B cell (primary cell): ENCODE measurements around the gene PMF1. TPM values are rescaled to one million over a fixed set of nuclear protein-coding genes. Genes with fewer than 3 reads are reported as not detected.

Experiments
- ATAC-seq: fragments of 200-7000 bp; cut with Tn5 transposase; one replicate; pipeline ENCODE4 v1.10.0; 2021; ENCODE audit warnings: low read depth, mild to moderate bottlenecking, moderate number of reproducible peaks, moderate library complexity
- CTCF ChIA-PET: fragments of 350-600 bp; sonication (Branson Sonifier 250); formaldehyde crosslinking; loops from one replicate; lab custom pipeline; 2021; ENCODE audit warnings: antibody characterized with exemption, inconsistent platforms; lab: Charles Lee
- POLR2A ChIA-PET: fragments of 350-600 bp; sonication (Branson Sonifier 250); formaldehyde crosslinking; loops from one replicate; lab custom pipeline; 2021; ENCODE audit warnings: antibody characterized with exemption; lab: Charles Lee
- DNase-seq: peaks from one replicate; pipeline ENCODE4 v3.0.0; 2013
- H2AFZ ChIP-seq: 2 replicates; pipeline ENCODE4 v1.6.1; 2012; ENCODE audit warnings: mild to moderate bottlenecking, low read depth, low read length; ENCODE audit not compliant: insufficient read depth, poor library complexity, severe bottlenecking
- H3K27ac ChIP-seq, 2 donors: 1 replicate in 1 of 2; 2 replicates in 1 of 2; pipeline ENCODE4 v1.5.1; 2012 to 2013; ENCODE audit warnings: low read length in 2 of 2, mild to moderate bottlenecking in 2 of 2, moderate library complexity in 1 of 2
- H3K27me3 ChIP-seq, 4 experiments: fragments of 200-600 bp in 1 of 4; sonication (generic) in 1 of 4; replicated peaks in 1 of 4; 1 replicate in 2 of 4; 2 replicates in 2 of 4; pipeline versions ENCODE4 v1.6.1 to v1.7.0; 2013 to 2016; ENCODE audit warnings: low read length in 3 of 4, mild to moderate bottlenecking in 2 of 4, mixed read lengths in 1 of 4, moderate library complexity in 1 of 4; ENCODE audit not compliant: insufficient read depth in 4 of 4, control insufficient read depth in 3 of 4; ENCODE audit errors: control extremely low read depth in 1 of 4
- H3K36me3 ChIP-seq, 2 experiments: replicated peaks in 1 of 2; 1 replicate in 1 of 2; 2 replicates in 1 of 2; pipeline versions ENCODE4 v1.6.1 to v1.7.1; 2013; ENCODE audit warnings: low read length in 1 of 2; ENCODE audit not compliant: insufficient read depth in 2 of 2, control insufficient read depth in 1 of 2; ENCODE audit errors: control extremely low read depth in 1 of 2, extremely low read depth in 1 of 2
- H3K4me1 ChIP-seq, 2 donors: fragments of 200-600 bp in 1 of 2; sonication (generic) in 1 of 2; 1 replicate in 1 of 2; 2 replicates in 1 of 2; pipeline versions ENCODE4 v1.5.1 to v1.6.1; 2013 to 2017; ENCODE audit warnings: low read length in 2 of 2; ENCODE audit not compliant: control insufficient read depth in 2 of 2, insufficient read depth in 2 of 2
- H3K4me2 ChIP-seq: replicated peaks from 2 replicates; pipeline ENCODE3; 2012; ENCODE audit warnings: mild to moderate bottlenecking, low read depth, low read length; ENCODE audit not compliant: poor library complexity, severe bottlenecking
- H3K4me3 ChIP-seq, 5 experiments: fragments of 200-600 bp in 1 of 5; sonication (generic) in 1 of 5; 1 replicate in 3 of 5; 2 replicates in 2 of 5; pipeline versions ENCODE4 v1.5.1 to v1.7.0; 2011 to 2016; ENCODE audit warnings: low read length in 4 of 5, mild to moderate bottlenecking in 4 of 5, low read depth in 2 of 5, control low read depth in 1 of 5, moderate library complexity in 1 of 5; ENCODE audit not compliant: insufficient read depth in 1 of 5; ENCODE audit errors: control extremely low read depth in 1 of 5, extremely low read depth in 1 of 5
- H3K79me2 ChIP-seq: fragments of 200-600 bp; sonication (generic); one replicate; pipeline ENCODE4 v1.6.0; 2016; ENCODE audit warnings: low read length; ENCODE audit not compliant: control insufficient read depth, insufficient read depth
- H3K9ac ChIP-seq: fragments of 200-600 bp; sonication (generic); 2 replicates; pipeline ENCODE4 v1.6.1; 2017; ENCODE audit warnings: mild to moderate bottlenecking, low read length, moderate library complexity
- H3K9me3 ChIP-seq, 3 donors: one replicate each; pipeline versions ENCODE4 v1.6.1 to v1.7.1; 2013; ENCODE audit warnings: low read length in 2 of 3; ENCODE audit not compliant: control insufficient read depth in 2 of 3, insufficient read depth in 1 of 3; ENCODE audit errors: control extremely low read depth in 1 of 3
- H4K20me1 ChIP-seq: 2 replicates; pipeline ENCODE4 v1.6.0; 2012; ENCODE audit warnings: mild to moderate bottlenecking, low read length; ENCODE audit not compliant: insufficient read depth, control insufficient read depth, poor library complexity, severe bottlenecking
- H3K27ac Mint-ChIP-seq: one replicate; pipeline ENCODE4 v1.8.0; 2021; ENCODE audit warnings: mixed read lengths
- H3K27me3 Mint-ChIP-seq: one replicate; pipeline ENCODE4 v1.8.0; 2021; ENCODE audit warnings: mixed read lengths
- H3K4me1 Mint-ChIP-seq: one replicate; pipeline ENCODE4 v1.8.0; 2021; ENCODE audit warnings: mixed read lengths
- H3K4me3 Mint-ChIP-seq: one replicate; pipeline ENCODE4 v1.8.0; 2021; ENCODE audit warnings: mixed read lengths
- H3K9me3 Mint-ChIP-seq: one replicate; pipeline ENCODE4 v1.8.0; 2022; ENCODE audit warnings: mixed read lengths; ENCODE audit not compliant: insufficient read depth
- EZH2 ChIP-seq: IDR thresholded peaks from 2 replicates; pipeline ENCODE4 v1.6.1; 2012; ENCODE audit warnings: borderline replicate concordance, low read depth, mild to moderate bottlenecking, moderate library complexity, low read length; ENCODE audit not compliant: insufficient read depth, poor library complexity, severe bottlenecking
- WGBS: methylation state at CpG from one replicate; pipeline ENCODE4 v1.1.5; 2013; ENCODE audit warnings: missing lambda C conversion rate; ENCODE audit not compliant: insufficient coverage; 5-methylcytosine and 5-hydroxymethylcytosine counted together
- intact Hi-C: fragments of 100-400 bp; cut with micrococcal nuclease; formaldehyde crosslinking; loops from one replicate; pipeline ENCODE4 v1.10.0; 2022
- polyA plus RNA-seq: library from polyadenylated mRNA; depleted of rRNA; stranded (reverse); fragments of >200 nt; gene quantifications from 2 replicates; pipeline ENCODE4 v1.2.3, GENCODE V29; 2012
- total RNA-seq, 2 donors: library from RNA; stranded (reverse); fragments of 120-200 nt in 1 of 2; gene quantifications; 1 replicate in 1 of 2; 2 replicates in 1 of 2; pipeline versions ENCODE4 v1.2.3 to v1.2.4, GENCODE V29; 2013 to 2022
- TF ChIP-seq, protein P1 (sequence below): fragments of 200-600 bp; IDR thresholded peaks from one replicate; pipeline ENCODE4 v1.8.0; 2022; ENCODE audit warnings: antibody characterized with exemption, mild to moderate bottlenecking

The PMF1 gene
- total and polyA plus RNA-seq, 2 donors (not counting 1 experiment from before 2014, with no cell fraction given), result 58.3 to 101 TPM

DNA sequence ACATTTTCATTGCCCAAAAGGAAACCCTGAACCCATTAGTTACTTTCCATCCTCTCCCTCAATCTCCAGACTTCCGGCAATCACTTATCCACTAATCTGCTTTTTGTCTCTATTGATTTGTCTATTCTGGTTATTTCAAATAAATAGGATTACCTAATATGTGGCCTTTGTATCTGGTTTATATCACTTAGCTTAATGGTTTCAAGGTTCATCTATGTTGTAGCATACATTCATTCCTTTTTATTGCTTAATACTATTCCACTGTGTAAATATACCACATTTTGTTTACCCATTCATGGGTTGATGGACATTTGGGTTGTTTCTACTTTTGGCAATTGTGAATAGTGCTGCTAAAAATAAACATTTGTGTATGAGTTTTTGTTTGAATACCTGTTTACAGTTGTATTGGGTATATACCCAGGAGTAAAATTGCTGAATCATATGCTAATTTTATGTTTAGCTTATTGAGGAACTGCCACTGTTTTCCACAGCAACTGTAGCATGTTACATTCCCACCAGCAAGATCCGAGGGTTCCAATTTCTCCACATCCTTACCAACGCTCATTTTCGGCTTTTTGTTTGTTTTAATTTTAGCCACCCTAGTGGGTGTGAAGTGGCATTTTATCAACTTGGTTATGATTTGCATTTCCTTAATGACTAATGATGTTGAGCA lies 21.4 kb upstream of the PMF1 start:
- Mint-ChIP-seq H3K27ac (no peak overlapping the region), H3K27me3 (no peaks in the 10 kb centered on the region), H3K4me1 (peaks cover 24% of the 10 kb centered on the region), H3K9me3 (peaks cover 3% of the 10 kb centered on the region), H3K4me3 (no peak overlapping the region)
- H3K36me3 ChIP-seq, result peaks cover 0 to 7% of the 10 kb centered on the region in 2 experiments
- ATAC-seq (no peak), DNase-seq (no peak)
- ChIA-PET CTCF (interaction anchor here (0.5 kb wide), 1 partner anchor 43 kb away, joined by 3 read pairs; no protein-coding TSS in a partner anchor), POLR2A (no interaction called here)
- H3K4me2 ChIP-seq, result no peak overlapping the region
- H3K9ac ChIP-seq, result no peak overlapping the region
- no CpG with 5 or more reads among the region's 4 CpGs for WGBS
- H3K4me3 ChIP-seq, result no peak overlapping the region
- peaks cover 0 to 4% (median under 1%) of the 10 kb centered on the region in 3 donors for H3K9me3 ChIP-seq
- H3K79me2 ChIP-seq, result peaks cover 25% of the 10 kb centered on the region
- peaks cover 10 to 14% of the 10 kb centered on the region in 2 donors for H3K4me1 ChIP-seq
- TF ChIP-seq EZH2, result no peak
- TF ChIP-seq, protein P1, sequence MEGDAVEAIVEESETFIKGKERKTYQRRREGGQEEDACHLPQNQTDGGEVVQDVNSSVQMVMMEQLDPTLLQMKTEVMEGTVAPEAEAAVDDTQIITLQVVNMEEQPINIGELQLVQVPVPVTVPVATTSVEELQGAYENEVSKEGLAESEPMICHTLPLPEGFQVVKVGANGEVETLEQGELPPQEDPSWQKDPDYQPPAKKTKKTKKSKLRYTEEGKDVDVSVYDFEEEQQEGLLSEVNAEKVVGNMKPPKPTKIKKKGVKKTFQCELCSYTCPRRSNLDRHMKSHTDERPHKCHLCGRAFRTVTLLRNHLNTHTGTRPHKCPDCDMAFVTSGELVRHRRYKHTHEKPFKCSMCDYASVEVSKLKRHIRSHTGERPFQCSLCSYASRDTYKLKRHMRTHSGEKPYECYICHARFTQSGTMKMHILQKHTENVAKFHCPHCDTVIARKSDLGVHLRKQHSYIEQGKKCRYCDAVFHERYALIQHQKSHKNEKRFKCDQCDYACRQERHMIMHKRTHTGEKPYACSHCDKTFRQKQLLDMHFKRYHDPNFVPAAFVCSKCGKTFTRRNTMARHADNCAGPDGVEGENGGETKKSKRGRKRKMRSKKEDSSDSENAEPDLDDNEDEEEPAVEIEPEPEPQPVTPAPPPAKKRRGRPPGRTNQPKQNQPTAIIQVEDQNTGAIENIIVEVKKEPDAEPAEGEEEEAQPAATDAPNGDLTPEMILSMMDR, result no peak
- H4K20me1 ChIP-seq, result peaks cover 11% of the 10 kb centered on the region
- H3K27ac ChIP-seq, result no peak overlapping the region
- no peaks in the 10 kb centered on the region for H3K27me3 ChIP-seq
- intact Hi-C loops, result loop anchor here (5.0 kb wide), 1 partner anchor 334 kb away; the partner anchor contains the start of genes GON4L and SYT11
- no peak overlapping the region for H2AFZ ChIP-seq

DNA sequence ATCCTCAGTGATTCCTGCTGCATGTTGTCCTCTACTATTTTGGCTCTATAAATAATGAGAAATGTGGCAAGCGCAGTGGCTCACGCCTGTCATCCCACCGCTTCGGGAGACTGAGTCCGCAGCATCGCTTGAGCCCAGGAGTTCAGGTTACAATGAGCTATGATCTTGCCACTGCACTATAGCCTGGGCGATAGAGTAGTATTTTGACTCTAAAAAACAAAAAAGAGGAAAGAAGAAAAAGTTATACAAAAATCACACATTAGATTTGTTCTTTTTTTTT lies 19.7 kb upstream of the PMF1 start:
- H3K27me3 Mint-ChIP-seq, result no peaks in the 10 kb centered on the region
- TF ChIP-seq, protein P1, result no peak
- no peak for TF ChIP-seq EZH2
- DNase-seq (no peak), ATAC-seq (no peak)
- peaks cover 0 to 18% of the 10 kb centered on the region in 2 experiments for H3K36me3 ChIP-seq
- 70% methylated on average over 2 of the region's 7 CpGs for WGBS
- peak overlapping the region; percentile 20 for H3K27ac Mint-ChIP-seq
- peak overlapping the region; percentile 84 for H3K9ac ChIP-seq
- peaks cover 0 to 4% (median 0%) of the 10 kb centered on the region in 3 donors for H3K9me3 ChIP-seq
- H3K4me1 Mint-ChIP-seq, result peaks cover 31% of the 10 kb centered on the region
- peaks cover 10 to 14% of the 10 kb centered on the region in 2 donors for H3K4me1 ChIP-seq
- H3K27me3 ChIP-seq, result no peaks in the 10 kb centered on the region
- peaks cover 14% of the 10 kb centered on the region for H4K20me1 ChIP-seq
- ChIA-PET CTCF (interaction anchor here (0.7 to 1.7 kb wide), 4 partner anchors 32 to 49 kb away, joined by 3 to 8 read pairs (median 5); no protein-coding TSS in a partner anchor), POLR2A (interaction anchor here (0.7 to 1.9 kb wide), 3 partner anchors 39 to 90 kb away, joined by 4 to 10 read pairs (median 4); partner anchors contain the start of genes SEMA4A and SMG5)
- H2AFZ ChIP-seq, result peak overlapping the region; percentile 87
- peak overlapping the region; percentile 80 to 86 for H3K27ac ChIP-seq
- intact Hi-C loops, result loop anchor here (1.0 to 5.0 kb wide), 4 partner anchors 32 to 336 kb away; partner anchors contain the start of genes GON4L, MEX3A and SYT11
- H3K9me3 Mint-ChIP-seq, result no peaks in the 10 kb centered on the region
- peaks cover 43% of the 10 kb centered on the region for H3K79me2 ChIP-seq
- peak overlapping the region; percentile 88 for H3K4me2 ChIP-seq
- peak overlapping the region; percentile 61 to 94 (median 84) for H3K4me3 ChIP-seq
- peak overlapping the region; percentile 92 for H3K4me3 Mint-ChIP-seq
